Stimulated activated CD4-positive, alpha-beta T cell treated with anti-CD3 and anti-CD28 coated beads, Interleukin-1b, Interleukin-23, amount 100 ng/mL, for 24 hours (primary cell): Measurements from ENCODE around the gene EEF1A2.

ENCODE experiments used
- DNase-seq, 4 experiments: peaks; one replicate each; pipeline ENCODE4 v3.0.0-alpha.2; 2020; ENCODE audit warnings: low read depth in 4 of 4, low spot score in 1 of 4

The EEF1A2 gene

GRCh38 chr20:63537525-63538203 is 38.8 kb upstream of the EEF1A2 start:
- DNase-seq: peak; percentile 83 to 94 (median 86)

GRCh38 chr20:63536997-63537524 is 38.2 kb upstream of the EEF1A2 start, which contains the start of gene PTK6:
Gene PTK6 (minus strand): TSS chr20:63537376. CDS start chr20:63537314, 62 bp downstream.
- DNase-seq: peak in 1 of 4 experiments; percentile 35

- no peak for DNase-seq
Observed at GRCh38 chr20:63536241-63536977, 37.5 kb upstream of the EEF1A2 start.

GRCh38 chr20:63534831-63535651 is 36.2 kb upstream of the EEF1A2 start:
- no peak for DNase-seq

DNA sequence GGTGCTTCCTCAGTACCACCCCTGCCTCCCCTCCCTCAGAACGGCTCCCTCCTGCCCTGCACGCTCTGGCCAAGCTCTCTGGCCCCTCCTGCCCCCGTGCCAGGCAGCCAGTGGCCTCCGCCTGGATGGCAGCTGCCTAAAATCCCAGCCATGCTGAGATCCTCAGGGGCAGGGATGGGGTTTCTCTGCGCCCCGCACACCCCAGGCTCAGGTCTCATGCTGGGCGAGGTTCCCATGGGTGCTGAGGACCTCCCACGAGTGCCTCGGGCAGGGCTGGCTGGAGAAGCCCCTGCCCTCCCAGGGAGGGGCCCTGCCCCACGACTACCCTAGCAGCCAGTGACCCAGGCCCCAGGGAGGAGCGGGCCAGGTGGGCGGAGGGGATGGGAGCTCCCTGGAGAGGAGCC is 35.5 kb upstream of the EEF1A2 start:
- no peak for DNase-seq

DNA sequence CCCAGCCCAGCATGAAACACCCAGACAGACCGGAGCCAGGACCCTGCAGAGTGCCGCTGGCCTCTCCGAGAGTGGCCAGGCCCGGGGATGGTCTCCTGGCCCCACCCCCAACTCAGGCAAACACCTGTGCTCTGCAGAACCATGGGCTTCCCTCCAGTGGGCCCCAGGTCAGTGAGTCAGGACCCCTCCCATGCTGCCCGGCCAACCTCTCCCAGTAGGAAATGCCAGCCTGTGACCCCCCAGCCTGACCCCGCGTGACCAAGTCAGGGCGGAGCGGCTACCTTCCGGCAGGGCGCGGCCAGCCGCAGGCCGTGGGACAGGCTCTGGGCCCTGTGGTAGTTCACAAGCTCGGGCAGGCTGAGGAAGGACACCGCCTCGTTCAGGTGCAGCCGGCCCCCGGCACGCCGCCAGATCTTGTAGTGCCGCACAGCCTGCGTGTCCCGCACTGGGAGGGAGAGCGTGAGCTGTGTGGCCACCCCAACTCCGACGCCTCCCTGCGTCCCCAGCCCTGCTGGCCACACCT is 35.0 kb upstream of the EEF1A2 start:
- no peak for DNase-seq

GRCh38 chr20:63533388-63533787 is 34.5 kb upstream of the EEF1A2 start:
- no peak for DNase-seq

GRCh38 chr20:63532449-63532971 is 33.6 kb upstream of the EEF1A2 start:
- no peak for DNase-seq

- no peak for DNase-seq
Observed at GRCh38 chr20:63531686-63532448, 33.0 kb upstream of the EEF1A2 start.

DNA sequence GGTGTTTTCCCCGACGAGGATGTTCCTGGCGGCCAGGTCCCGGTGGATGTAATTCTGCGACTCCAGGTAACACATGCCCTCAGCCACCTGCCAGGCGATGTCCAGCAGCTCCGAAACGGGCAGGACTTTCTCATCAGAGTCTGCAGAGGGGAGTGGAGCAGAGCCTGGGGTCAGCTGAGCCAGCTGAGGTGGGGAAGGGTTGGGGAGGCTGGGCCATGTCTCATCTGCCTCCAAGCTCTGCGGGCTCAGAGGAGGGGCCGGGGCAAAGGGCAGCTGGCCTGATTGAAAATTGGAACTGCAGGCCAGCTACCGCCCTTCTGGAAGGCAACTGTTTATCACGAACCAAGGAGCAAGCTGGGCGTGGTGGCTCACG is 31.9 kb upstream of the EEF1A2 start:
- no peak for DNase-seq

DNA sequence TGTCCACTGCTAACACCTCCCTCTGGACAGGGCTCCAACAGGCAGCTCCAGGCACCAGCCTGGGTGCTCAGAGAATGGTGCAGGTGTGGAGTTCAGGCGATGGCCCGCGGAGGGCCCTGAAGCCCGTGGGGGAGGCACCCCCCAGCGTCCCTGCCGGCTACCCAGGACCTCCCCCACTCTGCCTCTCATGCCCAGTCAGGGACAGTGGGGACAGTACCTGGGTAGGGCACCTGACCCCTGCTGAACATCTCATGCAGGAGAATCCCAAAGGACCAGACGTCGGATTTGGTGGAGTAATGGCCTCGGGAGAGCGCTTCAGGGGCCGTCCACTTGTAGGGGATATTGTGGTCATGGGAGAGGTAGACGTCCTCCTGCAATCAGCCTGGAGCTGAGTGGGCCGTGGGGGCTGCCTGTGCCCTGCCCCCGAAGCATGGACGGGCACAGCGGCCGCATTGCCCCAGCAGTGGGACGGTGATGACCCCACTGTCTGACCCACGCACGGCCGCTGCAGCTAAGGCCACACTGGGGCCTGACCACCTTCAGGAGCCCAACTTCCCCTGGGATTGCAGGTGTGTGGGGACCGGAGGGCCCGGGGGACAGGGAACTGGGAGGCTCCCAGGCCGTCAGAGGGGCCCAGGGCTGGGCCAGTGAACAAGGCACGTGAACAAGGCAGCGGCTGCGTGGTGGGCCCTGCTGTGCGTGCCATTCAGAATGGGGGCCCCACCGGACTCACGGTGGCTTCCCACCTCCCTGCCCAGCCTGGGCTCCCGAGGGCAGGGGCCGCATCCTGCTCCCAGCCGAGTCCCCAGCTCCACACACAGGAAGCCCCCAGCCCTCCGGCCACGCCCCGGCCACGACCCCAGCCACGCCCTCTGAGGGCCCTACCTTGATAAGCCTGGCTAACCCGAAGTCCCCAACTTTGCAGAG is 31.2 kb upstream of the EEF1A2 start:
- DNase-seq: no peak

- no peak for DNase-seq
Observed at GRCh38 chr20:63529180-63529860, 30.4 kb upstream of the EEF1A2 start.

DNA sequence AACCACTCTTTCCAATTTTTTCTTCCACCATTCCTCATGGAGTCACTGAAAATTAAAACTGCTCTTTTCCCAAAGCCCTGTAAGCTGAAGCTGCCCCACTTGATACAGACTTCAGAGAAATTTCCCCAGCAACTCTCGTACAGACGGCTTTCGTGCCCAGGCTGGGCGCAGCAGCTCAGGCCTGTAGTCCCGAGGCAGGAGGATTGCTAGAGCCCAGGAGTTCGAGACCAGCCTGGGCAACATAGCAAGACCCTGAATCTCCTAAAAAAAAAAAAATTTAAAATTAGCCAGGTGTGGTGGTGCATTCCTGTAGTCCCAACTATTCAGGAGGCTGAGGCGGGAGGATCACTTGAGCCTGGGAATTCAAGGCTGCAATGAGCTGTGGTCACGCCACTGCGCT is 28.3 kb upstream of the EEF1A2 start:
- DNase-seq: no peak

DNA sequence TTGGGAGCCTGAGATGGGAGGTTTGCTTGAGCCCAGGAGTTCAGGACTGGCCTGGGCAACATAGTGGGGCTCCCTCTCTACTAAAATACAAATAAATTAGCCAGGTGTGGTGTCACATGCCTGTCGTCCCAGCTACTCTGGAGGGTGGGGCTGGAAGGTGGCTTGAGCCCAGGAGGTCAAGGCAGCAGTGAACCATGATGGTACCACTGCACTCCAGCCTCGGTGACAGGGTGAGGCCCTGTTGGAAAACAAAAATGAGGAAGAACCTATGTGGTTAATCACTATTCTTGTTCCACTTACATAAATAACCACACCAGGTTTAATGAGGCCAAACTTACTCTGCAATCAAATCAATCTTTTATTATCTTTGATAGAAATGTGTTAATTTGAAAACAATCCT is 27.1 kb upstream of the EEF1A2 start:
- no peak for DNase-seq

- no peak for DNase-seq
Observed at GRCh38 chr20:63525185-63525584, 26.3 kb upstream of the EEF1A2 start.

GRCh38 chr20:63522981-63523611 is 24.2 kb upstream of the EEF1A2 start:
- no peak for DNase-seq

DNA sequence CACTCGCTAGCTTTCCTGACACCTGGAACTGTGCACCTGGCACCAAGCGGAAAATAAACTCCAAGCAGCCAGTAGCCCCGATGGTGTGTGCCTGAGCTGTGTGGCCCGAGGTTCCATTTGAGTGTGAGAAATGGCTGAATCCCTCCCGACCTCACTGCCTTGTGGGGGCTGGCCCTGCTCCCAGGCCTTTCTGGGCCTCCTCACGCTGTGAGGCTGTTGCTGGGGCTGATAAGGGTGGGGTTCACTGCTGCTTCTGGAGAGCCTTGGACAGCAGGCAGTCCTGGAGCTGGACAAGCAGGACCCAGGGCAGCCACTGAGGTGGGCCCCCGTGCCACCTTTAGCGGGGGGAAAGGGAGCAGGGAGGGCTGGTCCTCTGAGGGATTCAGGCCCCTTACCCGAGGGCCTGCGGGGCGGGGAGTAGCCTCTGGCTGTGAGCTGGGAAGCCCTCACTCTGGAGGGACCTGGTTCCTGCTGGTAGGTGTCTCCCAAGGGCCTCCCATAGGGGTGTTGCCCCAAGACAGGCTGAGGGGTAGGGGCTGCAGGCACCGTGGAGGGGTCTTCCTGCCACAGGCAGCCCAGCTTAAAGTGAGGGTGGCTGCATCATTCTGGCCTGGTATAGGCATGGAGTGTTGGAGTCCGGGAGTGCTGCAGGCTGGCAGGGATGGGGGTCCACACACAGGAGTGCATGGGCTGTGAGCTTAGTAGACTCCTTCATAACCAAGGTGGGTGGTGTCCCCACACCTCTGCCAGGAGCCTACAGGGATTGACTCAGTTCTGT is 23.4 kb upstream of the EEF1A2 start:
- no peak for DNase-seq
